ENCODE measurements around the gene PPM1L.

DNA sequence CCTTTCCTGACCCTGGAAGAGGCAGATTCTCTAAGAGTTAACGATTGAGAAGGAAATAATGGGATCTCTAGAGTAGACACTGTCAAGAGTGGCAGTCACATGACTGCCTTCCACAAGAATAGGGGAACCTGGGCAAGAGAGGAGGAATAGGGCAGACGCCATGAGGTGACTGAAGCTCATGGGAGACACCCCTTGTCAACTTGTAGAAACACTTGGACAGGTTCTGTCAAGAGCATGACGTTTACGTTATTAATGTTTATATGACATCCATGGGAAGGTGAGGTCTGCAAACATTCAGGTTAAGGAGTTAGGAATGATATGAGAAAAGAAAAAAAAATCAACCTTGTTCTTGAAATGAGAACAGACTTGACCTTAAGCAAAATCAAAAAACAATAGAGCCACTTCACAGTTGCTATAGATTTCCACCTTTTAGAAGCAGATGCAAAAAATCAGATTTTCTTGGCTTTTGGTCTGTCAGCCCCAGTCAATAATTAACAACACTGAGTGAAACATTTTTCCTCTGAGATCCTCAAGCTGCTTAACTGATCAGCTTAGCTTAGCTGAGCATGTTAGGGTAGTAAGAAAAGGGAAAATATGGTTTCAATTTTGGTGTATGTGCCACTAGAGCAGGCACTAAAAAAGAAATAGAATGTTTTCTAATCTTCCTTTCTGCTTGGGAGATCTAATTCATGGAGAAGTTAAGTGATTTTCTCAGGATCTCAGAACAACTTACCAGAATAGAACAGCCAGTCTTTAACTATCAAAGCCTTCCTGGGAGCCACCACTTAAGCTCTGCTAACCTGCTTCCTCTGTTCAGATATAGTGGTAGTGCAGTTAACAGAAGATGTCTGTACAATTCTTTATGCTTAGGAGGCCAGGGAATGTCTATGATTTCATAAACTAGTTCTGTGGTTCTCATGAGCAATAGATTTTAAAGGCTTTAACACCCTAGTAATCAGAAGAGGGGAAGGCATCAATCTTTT is 232.2 kb downstream of the PPM1L start:
- TF ChIP-seq, protein P1, sequence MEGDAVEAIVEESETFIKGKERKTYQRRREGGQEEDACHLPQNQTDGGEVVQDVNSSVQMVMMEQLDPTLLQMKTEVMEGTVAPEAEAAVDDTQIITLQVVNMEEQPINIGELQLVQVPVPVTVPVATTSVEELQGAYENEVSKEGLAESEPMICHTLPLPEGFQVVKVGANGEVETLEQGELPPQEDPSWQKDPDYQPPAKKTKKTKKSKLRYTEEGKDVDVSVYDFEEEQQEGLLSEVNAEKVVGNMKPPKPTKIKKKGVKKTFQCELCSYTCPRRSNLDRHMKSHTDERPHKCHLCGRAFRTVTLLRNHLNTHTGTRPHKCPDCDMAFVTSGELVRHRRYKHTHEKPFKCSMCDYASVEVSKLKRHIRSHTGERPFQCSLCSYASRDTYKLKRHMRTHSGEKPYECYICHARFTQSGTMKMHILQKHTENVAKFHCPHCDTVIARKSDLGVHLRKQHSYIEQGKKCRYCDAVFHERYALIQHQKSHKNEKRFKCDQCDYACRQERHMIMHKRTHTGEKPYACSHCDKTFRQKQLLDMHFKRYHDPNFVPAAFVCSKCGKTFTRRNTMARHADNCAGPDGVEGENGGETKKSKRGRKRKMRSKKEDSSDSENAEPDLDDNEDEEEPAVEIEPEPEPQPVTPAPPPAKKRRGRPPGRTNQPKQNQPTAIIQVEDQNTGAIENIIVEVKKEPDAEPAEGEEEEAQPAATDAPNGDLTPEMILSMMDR (IDR thresholded peaks at IDR 0.05; ENCODE audit: low read length) = no peak
- TF ChIP-seq EZH2 (IDR thresholded peaks at IDR 0.05; ENCODE audit: borderline replicate concordance, low read length) = no peak
